Body of pancreas (tissue), 4 donors: ENCODE data around the gene WASF3.

Source experiments
- CTCF ChIP-seq, 7 experiments: fragments of 450-650 bp in 4 of 7; fragments of 200-600 bp in 3 of 7; sonication (generic) in 3 of 7; IDR thresholded peaks; one replicate each; pipeline ENCODE4 v1.5.1; 2016 to 2019; ENCODE audit warnings: antibody characterized with exemption in 7 of 7
- POLR2A ChIP-seq, 3 donors: fragments of 450-650 bp; IDR thresholded peaks; one replicate each; pipeline ENCODE4 v1.6.1; 2016; ENCODE audit warnings: antibody characterized with exemption in 3 of 3, mild to moderate bottlenecking in 2 of 3

DNA sequence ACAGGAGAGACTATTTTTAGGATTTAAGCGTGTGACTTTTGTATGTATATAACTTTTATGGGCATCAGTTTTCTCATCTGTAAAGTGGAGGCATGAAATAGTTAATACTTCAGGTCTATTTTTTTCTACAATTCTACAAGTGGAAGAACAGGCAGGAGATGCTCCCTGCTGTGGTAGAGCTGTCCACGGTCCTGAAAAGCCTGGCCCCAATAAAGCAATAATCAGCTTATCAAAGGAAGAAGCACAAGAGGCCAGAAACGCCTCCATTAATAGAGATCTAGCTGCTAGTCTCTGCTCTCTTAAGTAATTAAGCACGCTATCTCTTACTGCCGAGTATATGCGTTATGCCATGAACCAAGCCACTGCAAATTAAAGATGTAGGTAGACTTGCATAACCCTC, 28.0 kb upstream of the WASF3 start:
- no peak for TF ChIP-seq POLR2A (IDR thresholded peaks at IDR 0.05)
- no peak for TF ChIP-seq CTCF (IDR thresholded peaks at IDR 0.05)
